ENCODE data around the gene RASD2.

The RASD2 gene

DNA sequence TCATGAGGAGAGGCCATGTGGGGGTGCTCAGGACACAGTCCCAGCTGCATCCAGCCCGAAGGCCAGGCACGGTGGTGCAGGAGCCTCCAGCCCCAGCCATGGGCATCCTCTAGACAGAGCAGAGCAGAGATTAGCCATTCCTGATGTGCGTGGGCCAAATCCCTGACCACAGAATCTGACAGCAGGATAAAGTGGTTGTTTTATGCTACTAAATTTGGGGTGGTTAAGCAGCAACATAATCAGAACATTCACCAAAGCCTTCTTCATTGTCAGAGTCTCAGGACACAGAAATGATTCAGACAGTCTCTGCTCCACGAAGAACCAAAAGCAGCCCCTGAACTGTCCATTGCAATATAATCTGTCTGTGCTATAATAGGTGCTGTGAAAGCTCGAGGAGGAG lies 19.7 kb downstream of the RASD2 start:
- DNase-seq (ENCODE audit: low read depth): no peak

- no peak for DNase-seq (ENCODE audit: low read depth)
Measured at GRCh38 chr22:35560824-35561223, 20.2 kb downstream of the RASD2 start.

DNA sequence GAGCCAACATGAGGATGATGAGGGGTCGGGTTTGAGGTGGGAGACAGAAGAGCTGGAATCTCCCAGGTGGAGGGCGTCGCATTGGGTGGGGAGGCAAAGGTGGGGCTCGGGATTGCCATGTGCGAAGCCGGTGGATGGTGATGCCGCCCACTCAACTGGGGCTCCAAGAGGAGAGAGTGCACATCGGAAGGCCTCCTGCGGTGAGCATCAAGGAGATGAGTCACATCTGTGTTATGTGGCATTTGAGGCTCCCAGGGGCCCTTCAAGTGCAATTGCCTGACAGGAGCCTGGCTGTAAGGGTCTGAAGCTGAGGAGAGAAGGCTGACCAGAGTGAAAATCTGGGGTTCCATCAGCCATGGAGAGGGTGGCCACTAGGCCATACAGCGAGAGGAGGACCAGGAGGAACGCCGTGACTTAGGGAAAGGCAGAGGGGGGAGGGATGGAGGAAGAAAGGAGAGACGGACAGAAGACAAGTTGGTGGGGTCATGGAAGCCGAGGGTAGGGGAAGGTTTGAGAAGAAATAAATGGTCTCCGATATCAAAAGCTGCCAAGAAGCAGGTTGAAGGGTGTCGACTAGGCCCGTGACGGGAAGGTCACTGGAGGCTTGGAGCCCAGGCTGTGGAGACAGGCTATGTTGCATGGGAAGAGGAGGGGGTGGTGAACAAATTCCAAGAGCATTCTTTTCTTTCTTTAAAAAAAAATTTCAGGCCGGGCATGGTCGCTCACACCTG lies 21.3 kb downstream of the RASD2 start:
- DNase-seq (ENCODE audit: low read depth): no peak

DNA sequence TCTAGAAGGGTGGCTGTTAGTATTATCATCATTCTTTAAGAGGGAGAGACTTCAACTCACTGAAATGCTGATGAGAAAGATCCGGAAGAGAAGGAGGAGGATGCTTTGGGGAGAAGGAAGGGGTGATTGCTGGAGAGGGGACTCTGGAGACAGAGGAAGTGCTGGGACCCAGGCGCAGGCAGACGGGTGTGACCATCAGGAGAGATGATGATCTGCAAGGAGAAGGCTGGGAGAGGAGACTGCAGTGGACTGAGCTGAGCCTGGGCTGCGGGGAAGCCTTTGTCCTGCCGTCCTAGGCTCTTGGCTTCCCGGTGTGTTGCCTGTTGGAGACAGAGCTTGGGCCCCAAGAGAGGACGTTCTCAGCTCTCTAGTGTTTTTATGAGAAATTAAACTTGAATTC lies 22.6 kb downstream of the RASD2 start:
- DNase-seq (ENCODE audit: low read depth): no peak

- no peak for DNase-seq (ENCODE audit: low read depth)
Measured at GRCh38 chr22:35564975-35565867, 24.6 kb downstream of the RASD2 start.

- DNase-seq (ENCODE audit: low read depth): no peak
Measured at GRCh38 chr22:35567351-35568141, 26.9 kb downstream of the RASD2 start.

DNA sequence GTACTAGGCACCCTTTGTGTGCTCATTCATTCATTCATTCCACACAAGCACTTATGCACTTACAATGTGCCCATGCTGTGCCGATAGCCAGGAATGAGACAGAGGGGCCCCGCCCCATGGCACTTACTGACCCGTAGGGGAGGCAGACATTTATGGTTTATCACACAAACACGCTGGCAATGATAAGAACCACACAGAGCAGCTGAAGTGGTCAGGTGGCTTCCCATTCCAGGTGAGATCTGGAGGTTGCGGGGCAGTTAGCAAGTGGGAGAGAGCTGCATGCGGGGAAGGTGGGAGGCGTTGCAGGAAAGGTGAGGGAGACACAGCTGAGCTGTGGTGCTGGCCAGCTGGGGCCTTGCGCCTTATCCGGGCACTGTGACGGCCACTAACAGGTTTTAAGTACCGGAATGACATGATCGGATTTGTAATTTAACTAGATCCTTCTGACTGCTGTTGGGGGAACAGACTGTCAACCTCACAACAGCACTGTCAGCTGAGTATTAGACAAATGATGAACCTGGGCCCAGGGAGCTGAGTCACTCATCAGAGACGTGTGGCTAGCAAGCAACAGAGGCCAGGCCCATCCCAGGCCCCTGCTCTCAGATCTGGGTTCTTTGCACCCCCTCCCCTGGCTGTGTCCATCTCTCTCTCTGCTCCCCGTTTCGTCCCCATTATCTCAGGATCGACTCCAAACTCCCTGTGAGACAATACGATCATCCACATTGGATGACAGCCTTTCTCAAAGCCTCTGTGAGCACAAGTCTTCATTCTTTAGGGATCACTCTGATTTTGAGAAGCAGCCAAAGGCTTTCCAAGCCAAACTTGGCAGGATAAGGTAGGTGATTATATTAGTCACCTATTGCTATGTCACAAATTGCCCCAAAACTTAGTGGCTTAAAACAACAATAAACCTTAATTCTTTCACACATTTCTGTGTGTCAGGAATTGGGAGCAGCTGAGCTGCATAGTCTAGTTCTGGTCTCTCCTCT lies 28.4 kb downstream of the RASD2 start:
- DNase-seq (ENCODE audit: low read depth): no peak

- DNase-seq (ENCODE audit: low read depth): no peak
Measured at GRCh38 chr22:35569916-35570315, 29.3 kb downstream of the RASD2 start.

DNA sequence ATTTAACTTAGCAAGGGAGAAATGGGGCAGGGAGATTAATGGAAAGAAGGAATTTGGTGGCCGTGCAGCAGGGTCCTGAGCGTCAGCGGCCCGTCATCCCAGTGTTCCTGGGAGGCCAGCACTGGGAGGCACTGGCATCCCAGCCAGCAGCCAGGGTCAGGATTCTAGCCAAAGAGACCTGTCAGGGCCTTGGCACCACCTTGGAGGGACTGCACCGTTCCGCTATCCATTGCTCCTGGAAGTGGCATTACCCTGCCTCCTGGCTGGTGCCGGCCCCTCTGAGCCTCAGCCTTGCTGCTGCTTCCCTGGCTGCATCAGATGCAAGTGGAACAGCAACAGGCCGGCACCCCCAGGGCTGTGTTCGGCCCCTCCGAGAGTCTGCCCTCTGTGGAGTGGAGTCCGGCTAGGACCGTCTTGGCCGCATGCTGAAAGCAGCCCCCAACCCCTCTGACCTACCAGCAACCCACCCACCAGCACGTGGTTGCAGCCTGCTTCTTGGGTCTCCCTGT lies 30.1 kb downstream of the RASD2 start:
- DNase-seq (ENCODE audit: low read depth): no peak

- DNase-seq (ENCODE audit: low read depth): no peak
Measured at GRCh38 chr22:35572556-35572955, 31.9 kb downstream of the RASD2 start.

GRCh38 chr22:35575116-35575748 lies 34.6 kb downstream of the RASD2 start:
- DNase-seq (ENCODE audit: low read depth): no peak

- DNase-seq (ENCODE audit: low read depth): no peak
Measured at GRCh38 chr22:35576671-35577070, 36.0 kb downstream of the RASD2 start.

- DNase-seq (ENCODE audit: low read depth): no peak
Measured at GRCh38 chr22:35577799-35578659, 37.4 kb downstream of the RASD2 start.

DNA sequence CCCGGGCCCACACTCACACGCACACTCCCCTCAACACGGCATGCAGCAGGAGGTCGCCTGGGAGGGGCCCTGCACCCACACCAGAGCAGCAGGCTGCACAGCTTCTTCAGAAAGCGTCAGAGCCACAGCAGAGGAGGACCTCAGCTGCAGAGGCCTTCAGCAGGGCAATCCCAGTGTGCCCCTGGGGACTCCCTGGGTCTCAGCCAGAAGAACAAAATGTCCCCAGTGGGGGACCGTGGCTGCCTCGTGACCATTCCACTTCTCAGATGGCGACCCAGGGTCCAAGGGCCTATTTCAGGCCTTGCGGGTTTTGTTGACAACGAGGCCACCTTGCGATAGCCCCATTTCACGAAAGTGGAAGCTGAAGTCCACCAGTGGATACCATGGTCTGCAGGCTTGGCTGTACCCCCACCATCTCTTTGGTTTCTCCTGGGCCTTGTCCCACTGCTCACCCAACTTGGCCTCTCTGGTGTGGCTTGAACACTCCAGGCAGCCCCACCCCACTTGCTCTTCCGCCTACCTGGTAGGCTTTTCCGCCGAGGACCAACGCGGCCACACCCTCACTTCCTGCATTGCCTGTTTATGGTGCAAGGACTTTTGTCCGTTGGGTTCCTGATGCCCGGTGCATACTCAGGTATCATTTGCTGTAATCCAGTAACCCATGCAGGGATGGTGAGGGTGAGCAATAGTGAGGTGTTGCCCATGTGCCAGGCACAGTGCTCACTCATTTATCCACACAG lies 38.4 kb downstream of the RASD2 start:
- no peak for DNase-seq (ENCODE audit: low read depth)

DNA sequence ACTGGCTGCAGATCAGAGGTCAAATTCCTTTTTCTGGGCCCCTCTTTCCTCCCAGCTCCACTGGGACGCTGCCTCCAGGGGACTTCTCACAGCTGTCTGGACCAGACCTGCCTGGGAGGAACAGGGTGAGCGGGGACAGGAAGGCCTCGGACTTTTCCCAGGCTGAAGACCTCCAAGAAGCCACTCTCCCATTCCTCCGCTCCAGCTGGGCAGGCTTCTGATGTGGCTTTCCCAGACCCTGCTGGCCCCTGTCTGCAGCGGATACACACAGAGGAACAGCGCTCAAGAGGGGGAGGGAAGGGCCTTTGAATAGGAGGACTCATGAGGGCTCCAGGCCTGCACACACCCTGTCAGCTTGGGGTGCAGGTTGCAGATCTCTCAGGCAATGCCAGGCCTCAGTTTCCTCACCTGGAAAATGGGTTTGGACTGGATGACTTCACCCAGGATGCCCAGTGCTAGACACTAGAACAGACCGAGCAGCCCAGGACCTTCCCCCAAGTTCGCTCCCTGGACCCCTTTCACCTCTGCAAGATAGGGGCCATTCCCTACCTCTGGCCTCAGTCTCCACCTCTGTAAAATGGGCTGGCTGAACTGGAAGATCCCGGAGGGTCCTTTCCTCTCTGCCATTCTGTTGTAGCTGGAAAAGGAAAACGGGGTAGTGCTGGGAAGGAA lies 39.9 kb downstream of the RASD2 start:
- no peak for DNase-seq (ENCODE audit: low read depth)

DNA sequence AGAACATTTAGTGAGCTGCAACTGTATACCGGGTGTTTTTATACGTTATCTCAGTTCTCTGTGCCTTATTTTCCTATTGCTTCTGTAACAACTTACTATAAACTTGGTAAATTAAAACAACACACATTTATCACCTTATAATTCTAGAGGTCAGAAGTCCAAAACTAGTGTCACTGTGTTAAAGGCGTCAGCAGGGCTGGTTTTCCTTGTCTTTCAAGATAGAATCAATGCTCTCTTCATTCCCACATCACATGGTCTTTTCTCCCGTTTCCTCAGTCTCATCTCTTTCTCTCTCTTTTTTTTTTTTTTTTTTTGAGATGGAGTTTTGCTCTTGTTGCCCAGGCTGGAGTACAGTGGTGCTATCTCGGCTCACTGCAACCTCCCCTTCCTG lies 40.4 kb downstream of the RASD2 start:
- DNase-seq (ENCODE audit: low read depth): no peak

DNA sequence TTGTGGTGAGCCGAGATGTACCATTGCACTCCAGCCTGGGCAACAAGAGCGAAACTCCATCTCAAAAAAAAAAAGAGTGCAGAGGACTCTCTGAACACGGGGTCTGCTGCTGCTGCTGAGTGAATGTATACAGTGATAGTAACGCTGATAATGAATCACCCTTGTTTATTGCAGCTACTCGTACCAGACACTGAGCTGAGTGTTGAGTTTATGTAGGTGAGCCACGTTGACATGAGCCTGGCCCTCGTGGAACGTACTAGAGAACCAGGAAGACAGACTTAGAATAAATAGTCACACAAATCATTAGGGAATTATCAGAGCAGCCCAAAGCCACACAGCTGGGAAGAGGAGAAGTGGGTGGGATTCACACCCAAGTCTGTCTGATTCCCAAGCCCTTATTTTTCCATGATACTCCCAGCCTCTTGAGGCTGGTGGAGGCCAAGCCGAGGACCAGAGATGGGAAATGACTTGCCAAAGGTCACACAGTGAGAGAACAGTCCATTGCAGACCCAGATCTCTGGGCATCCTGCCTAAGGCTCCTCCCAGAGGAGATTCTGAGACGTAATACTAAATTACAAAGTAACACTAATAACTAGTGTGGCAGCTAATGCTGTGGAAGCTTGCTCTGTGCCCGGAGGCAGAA lies 41.7 kb downstream of the RASD2 start:
- no peak for DNase-seq (ENCODE audit: low read depth)
